Measurements from ENCODE around the gene MGST1. TPM values are rescaled to one million over a fixed set of nuclear protein-coding genes. Genes with fewer than 3 reads are reported as not detected.
"Not testable (repeated sequence)": the region's sequence is repeated elsewhere in the genome, so short reads cannot be mapped to it uniquely, and the experiment has no call there.

MGST1 gene
- total RNA-seq, 1 donor from 2014 or later = 1.0 TPM

- H3K4me3 Mint-ChIP-seq = no peak overlapping the region
- H3K4me1 Mint-ChIP-seq (ENCODE audit: low read depth) = no peaks in the 10 kb centered on the region
- H3K9me3 Mint-ChIP-seq = no peaks in the 10 kb centered on the region
- H3K36me3 Mint-ChIP-seq (ENCODE audit: low read depth) = no peaks in the 10 kb centered on the region
- no peaks in the 10 kb centered on the region for H3K27me3 Mint-ChIP-seq (ENCODE audit: insufficient read depth)
- intact Hi-C loops (cut with micrococcal nuclease) = no loop called here
- H3K27ac Mint-ChIP-seq = no peak overlapping the region
- DNase-seq (ENCODE audit: low spot score) = no peak
Observed at GRCh38 chr12:16361142-16361783, 13.8 kb downstream of the MGST1 start.

DNA sequence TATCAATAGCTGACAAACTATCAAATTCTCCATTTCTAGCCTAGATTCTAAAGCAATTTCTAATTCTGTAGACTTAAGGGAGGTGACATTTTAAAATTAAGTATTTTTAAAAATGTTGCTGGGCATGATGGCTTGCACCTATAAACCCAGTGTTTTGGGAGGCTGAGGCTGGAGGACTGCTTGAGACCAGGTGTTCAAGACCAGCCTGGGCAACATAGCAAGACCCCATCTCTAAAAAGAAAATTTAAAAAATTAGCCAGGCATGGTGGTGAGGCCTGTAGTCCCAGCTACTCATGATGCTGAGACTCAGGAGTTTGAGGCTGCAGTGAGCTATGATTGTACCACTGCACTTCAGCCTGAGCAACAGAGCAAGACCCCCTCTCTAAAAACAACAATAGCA is 15.1 kb downstream of the MGST1 start:
- H3K4me3 Mint-ChIP-seq = no peak overlapping the region
- intact Hi-C loops (cut with micrococcal nuclease) = no loop called here
- no peak overlapping the region for H3K27ac Mint-ChIP-seq
- H3K36me3 Mint-ChIP-seq (ENCODE audit: low read depth) = no peaks in the 10 kb centered on the region
- no peak for DNase-seq (ENCODE audit: low spot score)
- H3K9me3 Mint-ChIP-seq = no peaks in the 10 kb centered on the region
- H3K4me1 Mint-ChIP-seq (ENCODE audit: low read depth) = no peaks in the 10 kb centered on the region
- no peaks in the 10 kb centered on the region for H3K27me3 Mint-ChIP-seq (ENCODE audit: insufficient read depth)

DNA sequence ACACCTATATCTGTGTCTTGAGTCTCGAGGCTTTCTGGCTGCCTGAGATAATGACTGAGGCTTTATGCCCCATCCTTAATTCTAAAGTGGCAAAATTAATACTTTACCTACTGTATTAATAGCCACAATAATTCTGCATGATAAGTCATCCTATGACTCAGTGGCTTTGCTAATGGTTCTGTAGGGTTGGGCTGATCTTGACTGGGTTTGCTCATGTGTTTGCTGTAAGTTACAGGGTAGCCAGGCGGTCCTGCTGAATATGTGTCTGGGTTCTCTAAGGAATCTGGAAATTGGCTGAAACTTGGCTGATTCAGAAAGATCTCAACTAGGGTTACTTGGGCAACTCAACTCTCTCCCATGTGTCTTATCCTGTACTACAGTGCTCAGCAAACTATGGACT is 21.7 kb downstream of the MGST1 start:
- Mint-ChIP-seq H3K27ac (no peak overlapping the region), H3K4me1 (ENCODE audit: low read depth) (no peaks in the 10 kb centered on the region), H3K9me3 (no peaks in the 10 kb centered on the region), H3K36me3 (ENCODE audit: low read depth) (no peaks in the 10 kb centered on the region), H3K4me3 (no peak overlapping the region), H3K27me3 (ENCODE audit: insufficient read depth) (no peaks in the 10 kb centered on the region)
- DNase-seq (ENCODE audit: low spot score) = no peak
- intact Hi-C loops (cut with micrococcal nuclease) = no loop called here

- Mint-ChIP-seq H3K4me3 (no peak overlapping the region), H3K9me3 (no peaks in the 10 kb centered on the region), H3K27me3 (ENCODE audit: insufficient read depth) (no peaks in the 10 kb centered on the region), H3K4me1 (ENCODE audit: low read depth) (no peaks in the 10 kb centered on the region), H3K27ac (no peak overlapping the region), H3K36me3 (ENCODE audit: low read depth) (no peaks in the 10 kb centered on the region)
- no peak for DNase-seq (ENCODE audit: low spot score)
- intact Hi-C loops (cut with micrococcal nuclease) = loop anchor here (5.0 kb wide), 1 partner anchor 797 kb away; no protein-coding TSS in a partner anchor
Observed at GRCh38 chr12:16370096-16370495, 22.7 kb downstream of the MGST1 start.

GRCh38 chr12:16382652-16383312 is 35.3 kb downstream of the MGST1 start:
- H3K36me3 Mint-ChIP-seq (ENCODE audit: low read depth); H3K4me1 Mint-ChIP-seq (ENCODE audit: low read depth); H3K27me3 Mint-ChIP-seq (ENCODE audit: insufficient read depth); DNase-seq (ENCODE audit: low spot score); H3K9me3 Mint-ChIP-seq; H3K27ac Mint-ChIP-seq; H3K4me3 Mint-ChIP-seq; intact Hi-C loops (cut with micrococcal nuclease): not testable (repeated sequence)

DNA sequence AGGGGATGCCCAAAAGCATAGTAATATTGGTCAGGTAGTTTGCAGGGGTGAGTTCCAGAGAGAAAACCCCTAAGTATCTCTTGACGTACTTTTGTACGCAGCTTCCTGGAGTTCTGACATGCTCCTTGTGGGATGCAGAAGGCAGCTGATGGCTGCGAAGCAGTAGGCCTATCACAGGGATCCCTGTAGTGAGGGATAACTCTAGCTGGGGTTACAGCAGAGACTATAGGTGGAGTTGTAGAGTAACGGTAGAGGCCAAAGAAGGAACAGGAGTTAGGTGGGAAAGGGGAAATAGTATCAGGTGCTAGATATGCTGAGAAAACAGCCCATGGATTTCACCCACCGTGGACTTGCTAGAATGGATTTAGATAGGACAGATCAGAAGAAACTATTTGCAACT is 37.3 kb downstream of the MGST1 start:
- no peak overlapping the region for H3K27ac Mint-ChIP-seq
- H3K4me3 Mint-ChIP-seq = no peak overlapping the region
- intact Hi-C loops (cut with micrococcal nuclease) = no loop called here
- H3K9me3 Mint-ChIP-seq = peaks cover 7% of the 10 kb centered on the region
- no peaks in the 10 kb centered on the region for H3K4me1 Mint-ChIP-seq (ENCODE audit: low read depth)
- H3K36me3 Mint-ChIP-seq (ENCODE audit: low read depth) = no peaks in the 10 kb centered on the region
- no peaks in the 10 kb centered on the region for H3K27me3 Mint-ChIP-seq (ENCODE audit: insufficient read depth)
- DNase-seq (ENCODE audit: low spot score) = no peak

DNA sequence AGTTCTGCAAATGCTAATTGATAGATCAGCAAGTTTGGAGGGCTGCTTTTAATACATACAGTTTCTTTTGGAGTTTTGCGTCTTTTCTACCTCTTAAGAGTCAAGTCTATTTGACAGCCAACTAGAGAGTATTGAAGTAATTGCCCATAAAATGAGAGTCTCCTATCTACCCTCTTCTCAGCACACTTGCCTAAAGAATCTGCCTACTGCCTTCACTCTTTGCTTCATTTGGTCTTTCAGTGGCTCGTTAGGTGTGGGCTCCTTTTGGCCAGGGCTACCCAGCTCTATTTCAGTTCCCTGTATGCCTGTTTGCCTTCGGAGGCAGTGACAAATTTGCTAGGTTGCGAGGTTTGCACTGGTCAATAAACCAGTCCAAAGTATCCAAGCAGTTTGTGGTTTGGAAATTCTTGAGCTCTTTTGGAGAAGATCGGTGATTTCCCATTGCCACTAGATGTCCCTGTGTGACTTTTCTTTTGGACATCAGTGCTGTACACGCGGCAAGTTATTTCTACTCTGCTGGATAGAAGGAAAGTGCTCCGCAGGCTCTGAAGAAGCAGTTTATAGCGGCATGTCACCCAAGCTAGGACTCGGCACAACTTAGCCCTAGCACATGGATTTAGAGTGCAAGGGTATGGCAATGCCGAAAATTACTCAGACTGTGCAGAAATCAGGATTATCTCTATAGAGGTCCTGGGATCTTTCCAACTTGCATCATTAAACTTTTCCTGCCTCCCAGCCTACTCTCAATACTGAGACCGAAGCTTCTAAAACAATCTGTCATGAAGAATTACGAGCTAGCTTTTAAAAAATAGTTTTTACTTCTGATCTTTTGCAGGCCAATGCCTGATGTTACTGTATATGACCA is 38.6 kb downstream of the MGST1 start:
- Mint-ChIP-seq H3K36me3 (ENCODE audit: low read depth) (no peaks in the 10 kb centered on the region), H3K4me3 (no peak overlapping the region), H3K27ac (no peak overlapping the region), H3K4me1 (ENCODE audit: low read depth) (no peaks in the 10 kb centered on the region), H3K27me3 (ENCODE audit: insufficient read depth) (no peaks in the 10 kb centered on the region), H3K9me3 (peaks cover 8% of the 10 kb centered on the region)
- no peak for DNase-seq (ENCODE audit: low spot score)
- intact Hi-C loops (cut with micrococcal nuclease) = no loop called here

DNA sequence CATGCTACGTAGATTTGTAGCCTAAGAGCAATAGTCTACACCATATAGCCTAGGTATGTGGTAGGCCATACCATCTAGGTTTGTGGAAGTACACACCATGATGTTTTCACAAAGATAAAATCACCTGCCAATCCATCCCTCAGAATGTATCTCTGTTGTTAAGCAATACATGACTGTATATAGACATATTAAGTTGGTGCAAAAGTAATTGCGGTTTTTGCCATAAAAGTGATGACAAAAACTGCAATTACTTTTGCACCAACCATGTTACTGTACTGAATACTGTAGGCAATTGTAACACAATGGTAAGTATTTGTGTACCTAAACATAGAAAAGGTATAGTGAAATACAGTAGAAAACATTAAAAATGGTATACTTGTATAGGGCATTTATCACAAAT is 40.5 kb downstream of the MGST1 start:
- Mint-ChIP-seq H3K27me3 (ENCODE audit: insufficient read depth) (no peaks in the 10 kb centered on the region), H3K27ac (no peak overlapping the region)
- intact Hi-C loops (cut with micrococcal nuclease) = no loop called here

GRCh38 chr12:16389594-16389993 is 42.1 kb downstream of the MGST1 start:
- H3K27ac Mint-ChIP-seq = no peak overlapping the region
- DNase-seq (ENCODE audit: low spot score) = no peak
- no peaks in the 10 kb centered on the region for H3K27me3 Mint-ChIP-seq (ENCODE audit: insufficient read depth)
- no peaks in the 10 kb centered on the region for H3K36me3 Mint-ChIP-seq (ENCODE audit: low read depth)
- peaks cover 4% of the 10 kb centered on the region for H3K9me3 Mint-ChIP-seq
- H3K4me3 Mint-ChIP-seq = no peak overlapping the region
- intact Hi-C loops (cut with micrococcal nuclease) = no loop called here
- no peaks in the 10 kb centered on the region for H3K4me1 Mint-ChIP-seq (ENCODE audit: low read depth)

More for the DNA sequence above, 40.5 kb downstream of the MGST1 start:
- no peak overlapping the region for H3K4me3 Mint-ChIP-seq
- no peak for DNase-seq (ENCODE audit: low spot score)
- no peaks in the 10 kb centered on the region for H3K4me1 Mint-ChIP-seq (ENCODE audit: low read depth)
- no peaks in the 10 kb centered on the region for H3K36me3 Mint-ChIP-seq (ENCODE audit: low read depth)
- H3K9me3 Mint-ChIP-seq = peaks cover 4% of the 10 kb centered on the region

DNA sequence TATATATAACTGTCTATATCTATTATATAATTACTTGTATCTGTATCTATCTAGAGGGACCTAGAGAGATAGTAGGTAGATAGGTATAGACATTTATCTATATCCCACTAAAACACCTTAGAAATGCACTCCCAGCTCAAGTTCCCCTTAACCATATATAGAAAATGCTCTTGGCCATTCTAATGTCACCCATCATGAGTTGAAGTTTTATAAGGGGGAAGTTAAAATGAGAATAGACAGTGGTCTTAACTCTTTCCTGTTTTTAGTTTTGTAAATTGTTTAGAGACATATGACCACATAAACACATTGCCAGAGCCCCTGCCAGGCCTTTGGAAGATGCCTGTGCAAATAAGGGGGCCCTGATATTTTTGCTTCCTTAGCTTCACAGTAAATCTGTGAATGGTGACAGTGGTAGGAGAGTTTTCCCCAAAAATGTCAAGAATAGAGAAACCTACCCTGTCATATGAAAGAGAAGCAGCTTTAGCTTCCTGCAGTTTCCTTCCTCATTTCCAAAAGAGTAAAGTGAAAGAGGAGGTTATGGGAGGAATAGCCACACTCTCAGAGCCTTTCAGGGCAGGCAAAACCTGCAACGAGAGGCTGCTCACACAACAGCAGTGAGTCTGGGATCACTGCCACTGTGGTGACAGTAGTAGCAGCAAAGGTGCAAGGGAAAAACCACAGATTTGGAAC is 45.5 kb downstream of the MGST1 start:
- Mint-ChIP-seq H3K4me1 (ENCODE audit: low read depth) (no peaks in the 10 kb centered on the region), H3K4me3 (no peak overlapping the region), H3K27me3 (ENCODE audit: insufficient read depth) (no peaks in the 10 kb centered on the region), H3K9me3 (peaks cover 11% of the 10 kb centered on the region), H3K27ac (no peak overlapping the region), H3K36me3 (ENCODE audit: low read depth) (no peaks in the 10 kb centered on the region)
- DNase-seq (ENCODE audit: low spot score) = no peak
- intact Hi-C loops (cut with micrococcal nuclease) = no loop called here

GRCh38 chr12:16399101-16399500 is 51.7 kb downstream of the MGST1 start:
- no peaks in the 10 kb centered on the region for H3K27me3 Mint-ChIP-seq (ENCODE audit: insufficient read depth)
- H3K36me3 Mint-ChIP-seq (ENCODE audit: low read depth) = no peaks in the 10 kb centered on the region
- peaks cover 7% of the 10 kb centered on the region for H3K9me3 Mint-ChIP-seq
- H3K4me1 Mint-ChIP-seq (ENCODE audit: low read depth) = no peaks in the 10 kb centered on the region
- no peak overlapping the region for H3K4me3 Mint-ChIP-seq
- DNase-seq (ENCODE audit: low spot score) = no peak
- H3K27ac Mint-ChIP-seq = no peak overlapping the region
- intact Hi-C loops (cut with micrococcal nuclease) = no loop called here

DNA sequence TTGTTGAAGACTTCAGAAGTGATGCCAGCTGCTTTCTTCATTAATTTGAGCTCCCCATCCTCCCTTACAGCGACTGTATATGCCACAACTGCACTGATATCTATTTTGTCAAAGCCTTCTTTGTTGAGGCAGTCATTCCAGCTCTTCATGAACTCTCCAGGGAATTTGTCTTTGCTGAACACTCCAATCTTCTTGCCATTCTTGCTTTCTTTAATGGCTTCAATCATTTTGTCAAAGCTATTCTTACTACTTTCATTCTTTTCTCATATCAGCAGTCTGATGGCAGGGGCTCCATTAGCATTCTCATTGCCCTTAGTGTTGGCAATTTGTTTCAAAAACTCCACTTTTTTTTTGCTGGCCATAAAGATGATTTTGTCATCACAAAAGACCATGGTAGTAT is 54.4 kb downstream of the MGST1 start:
- H3K27me3 Mint-ChIP-seq (ENCODE audit: insufficient read depth); H3K4me1 Mint-ChIP-seq (ENCODE audit: low read depth); H3K36me3 Mint-ChIP-seq (ENCODE audit: low read depth); H3K27ac Mint-ChIP-seq; DNase-seq (ENCODE audit: low spot score); H3K4me3 Mint-ChIP-seq; intact Hi-C loops (cut with micrococcal nuclease): not testable (repeated sequence)
- peaks cover 10% of the 10 kb centered on the region for H3K9me3 Mint-ChIP-seq

GRCh38 chr12:16407346-16407745 is 59.9 kb downstream of the MGST1 start:
- no peak overlapping the region for H3K27ac Mint-ChIP-seq
- no peaks in the 10 kb centered on the region for H3K27me3 Mint-ChIP-seq (ENCODE audit: insufficient read depth)

More at GRCh38 chr12:16407346-16407745, 59.9 kb downstream of the MGST1 start:
- H3K36me3 Mint-ChIP-seq (ENCODE audit: low read depth) = no peaks in the 10 kb centered on the region
- intact Hi-C loops (cut with micrococcal nuclease) = no loop called here
- H3K9me3 Mint-ChIP-seq = peaks cover 31% of the 10 kb centered on the region
- no peak for DNase-seq (ENCODE audit: low spot score)
- no peak overlapping the region for H3K4me3 Mint-ChIP-seq
- H3K4me1 Mint-ChIP-seq (ENCODE audit: low read depth) = no peaks in the 10 kb centered on the region

Data from activated T-helper 1 cell treated with anti-CD3 and anti-CD28 coated beads, Interleukin-12 subunit alpha, Interleukin-12 subunit beta, Interleukin-2, Interleukin-4 antibody, amounts not matched to agents 30 ng/mL and 10 ng/mL and 1 ng/mL, durations not matched to agents 14 hours and 24 hours and 36 hours (primary cell).